IMR-90 (cell line): Measurements from ENCODE around the gene RHOU. TPM values are rescaled to one million over a fixed set of nuclear protein-coding genes. Genes with fewer than 3 reads are reported as not detected.
A peak's percentile ranks its signal among the peaks of the same experiment; 100 is the strongest.

Experiments used
- ATAC-seq: fragments of 200-7000 bp; cut with Tn5 transposase; 2 replicates; pipeline ENCODE4 v1.9.1; 2020; ENCODE audit warnings: low read depth, mild to moderate bottlenecking, moderate library complexity
- BruUV-seq: library from RNA; stranded (reverse); fragments of 400-500 nt; replicated peaks from 2 replicates; lab custom pipeline; 2021; lab: Mats Ljungman, UMichigan
- CTCF ChIA-PET: fragments of 300-600 bp; formaldehyde crosslinking; extraction: SDS; loops from one replicate; lab custom pipeline; 2021; ENCODE audit warnings: antibody characterized with exemption; lab: Yijun Ruan, JAX
- POLR2A ChIA-PET: fragments of 300-600 bp; sonication (Branson Sonifier 250); formaldehyde crosslinking; loops from one replicate; lab custom pipeline; 2022; ENCODE audit warnings: antibody characterized with exemption; ENCODE audit not compliant: unreplicated experiment; lab: Charles Lee
- DNase-seq: peaks from one replicate; pipeline ENCODE4 v3.0.0; 2013
- H2AFZ ChIP-seq: replicated peaks from 2 replicates; pipeline ENCODE3; 2013; ENCODE audit warnings: low read length, mild to moderate bottlenecking; ENCODE audit not compliant: poor library complexity
- H2AK5ac ChIP-seq: 2 replicates; pipeline ENCODE4 v1.6.1; 2013; ENCODE audit warnings: low read depth, low read length, inconsistent platforms
- H2AK9ac ChIP-seq: replicated peaks from 2 replicates; pipeline ENCODE3; 2013; ENCODE audit warnings: mild to moderate bottlenecking, low read depth, low read length, moderate library complexity; ENCODE audit not compliant: poor library complexity
- H2BK120ac ChIP-seq: 2 replicates; pipeline ENCODE4 v1.6.1; 2013; ENCODE audit warnings: low read depth, low read length, inconsistent platforms
- H2BK15ac ChIP-seq: 3 replicates; pipeline ENCODE4 v1.6.1; 2013; ENCODE audit warnings: low read depth, low read length, inconsistent platforms
- H2BK20ac ChIP-seq: 2 replicates; pipeline ENCODE4 v1.6.1; 2013; ENCODE audit warnings: low read depth, mild to moderate bottlenecking, inconsistent platforms, low read length, moderate library complexity
- H2BK5ac ChIP-seq: 2 replicates; pipeline ENCODE4 v1.6.1; 2013; ENCODE audit warnings: mild to moderate bottlenecking, low read depth, low read length, inconsistent platforms; ENCODE audit not compliant: poor library complexity, severe bottlenecking
- H3K14ac ChIP-seq: replicated peaks from 2 replicates; pipeline ENCODE4 v1.6.1; 2013; ENCODE audit warnings: low read depth, low read length, inconsistent platforms
- H3K18ac ChIP-seq: 2 replicates; pipeline ENCODE4 v1.6.1; 2013; ENCODE audit warnings: low read depth, low read length, control low read depth
- H3K23ac ChIP-seq: 2 replicates; pipeline ENCODE4 v1.6.1; 2013; ENCODE audit warnings: low read depth, low read length, inconsistent platforms
- H3K27ac ChIP-seq: 2 replicates; pipeline ENCODE4 v1.5.1; 2013; ENCODE audit warnings: mild to moderate bottlenecking, control low read depth, low read length; ENCODE audit not compliant: insufficient read depth
- H3K27me3 ChIP-seq: 2 replicates; pipeline ENCODE4 v1.6.1; 2013; ENCODE audit warnings: low read length; ENCODE audit not compliant: control insufficient read depth, insufficient read depth
- H3K36me3 ChIP-seq: 2 replicates; pipeline ENCODE4 v1.6.1; 2013; ENCODE audit warnings: low read length, mixed read lengths; ENCODE audit not compliant: control insufficient read depth, insufficient read depth
- H3K4ac ChIP-seq: 2 replicates; pipeline ENCODE4 v1.6.1; 2013; ENCODE audit warnings: low read depth, low read length, inconsistent platforms
- H3K4me1 ChIP-seq: 2 replicates; pipeline ENCODE4 v1.6.1; 2013; ENCODE audit warnings: low read length, mixed read lengths; ENCODE audit not compliant: control insufficient read depth, insufficient read depth
- H3K4me2 ChIP-seq: 2 replicates; pipeline ENCODE4 v1.6.1; 2013; ENCODE audit warnings: low read depth, mild to moderate bottlenecking, control low read depth, low read length, moderate library complexity
- H3K4me3 ChIP-seq: 2 replicates; pipeline ENCODE4 v1.5.1; 2013; ENCODE audit warnings: low read depth, mild to moderate bottlenecking, control low read depth, low read length, moderate library complexity; ENCODE audit not compliant: insufficient read depth
- H3K56ac ChIP-seq: 2 replicates; pipeline ENCODE4 v1.6.1; 2013; ENCODE audit warnings: low read length, inconsistent platforms; ENCODE audit not compliant: insufficient read depth; ENCODE audit errors: extremely low read depth
- H3K79me1 ChIP-seq, 2 experiments: 2 replicates each; pipeline ENCODE4 v1.6.1; 2013; ENCODE audit warnings: low read length in 2 of 2, inconsistent platforms in 1 of 2, low read depth in 1 of 2
- H3K9ac ChIP-seq: 2 replicates; pipeline ENCODE4 v1.6.1; 2013; ENCODE audit warnings: low read depth, low read length, control low read depth
- H3K9me1 ChIP-seq: 2 replicates; pipeline ENCODE4 v1.6.1; 2013; ENCODE audit warnings: low read length, inconsistent platforms; ENCODE audit not compliant: insufficient read depth
- H3K9me3 ChIP-seq: 2 replicates; pipeline ENCODE4 v1.6.1; 2013; ENCODE audit warnings: low read length; ENCODE audit not compliant: control insufficient read depth, insufficient read depth
- H4K20me1 ChIP-seq: 2 replicates; pipeline ENCODE4 v1.6.1; 2013; ENCODE audit warnings: low read length, inconsistent platforms; ENCODE audit not compliant: insufficient read depth
- H4K5ac ChIP-seq: 2 replicates; pipeline ENCODE4 v1.6.1; 2013; ENCODE audit warnings: mild to moderate bottlenecking, low read depth, low read length, control low read depth
- H4K8ac ChIP-seq, 2 experiments: 2 replicates each; pipeline ENCODE4 v1.6.1; 2013; ENCODE audit warnings: low read depth in 2 of 2, low read length in 2 of 2, control low read depth in 1 of 2, inconsistent platforms in 1 of 2
- H4K91ac ChIP-seq: 2 replicates; pipeline ENCODE4 v1.6.1; 2013; ENCODE audit warnings: low read depth, low read length, inconsistent platforms; ENCODE audit not compliant: insufficient read depth
- BHLHE40 ChIP-seq: fragments of 150-350 bp; IDR thresholded peaks from 2 replicates; pipeline ENCODE4 v1.6.1; 2016; ENCODE audit warnings: mild to moderate bottlenecking, low read depth, low read length
- CEBPB ChIP-seq: IDR thresholded peaks from 2 replicates; pipeline ENCODE4 v1.6.1; 2012; ENCODE audit warnings: low read depth, low read length, improper control_type of control experiment
- CHD1 ChIP-seq: IDR thresholded peaks from 2 replicates; pipeline ENCODE4 v1.6.1; 2012; ENCODE audit warnings: low read depth, low read length, improper control_type of control experiment
- FOS ChIP-seq: fragments of 150-350 bp; IDR thresholded peaks from 2 replicates; pipeline ENCODE4 v1.6.1; 2016; ENCODE audit warnings: low read depth, low read length
- MAFK ChIP-seq: IDR thresholded peaks from 2 replicates; pipeline ENCODE4 v1.6.1; 2012; ENCODE audit warnings: low read depth, low read length, improper control_type of control experiment
- MAZ ChIP-seq: IDR thresholded peaks from 2 replicates; pipeline ENCODE4 v1.6.1; 2012; ENCODE audit warnings: low read depth, mild to moderate bottlenecking, low read length, improper control_type of control experiment, moderate library complexity, borderline replicate concordance
- MXI1 ChIP-seq: IDR thresholded peaks from 2 replicates; pipeline ENCODE4 v1.6.1; 2012; ENCODE audit warnings: low read depth, mild to moderate bottlenecking, low read length, moderate library complexity, borderline replicate concordance
- NFE2L2 ChIP-seq: fragments of 150-350 bp; IDR thresholded peaks from 2 replicates; pipeline ENCODE4 v1.6.1; 2016; ENCODE audit warnings: low read depth, mild to moderate bottlenecking, low read length
- POLR2A ChIP-seq: IDR thresholded peaks from 2 replicates; pipeline ENCODE4 v1.6.1; 2012; ENCODE audit warnings: mild to moderate bottlenecking, low read depth, low read length
- RAD21 ChIP-seq: IDR thresholded peaks from 2 replicates; pipeline ENCODE4 v1.6.1; 2012; ENCODE audit warnings: low read length, improper control_type of control experiment
- RFX5 ChIP-seq: IDR thresholded peaks from 2 replicates; pipeline ENCODE4 v1.8.0; 2012; ENCODE audit warnings: low read depth, mild to moderate bottlenecking, low read length, moderate library complexity
- SMC3 ChIP-seq: fragments of 150-350 bp; IDR thresholded peaks from 2 replicates; pipeline ENCODE4 v1.6.1; 2016; ENCODE audit warnings: low read depth, mild to moderate bottlenecking, antibody characterized with exemption, low read length, moderate library complexity
- WGBS, 2 experiments: methylation state at CpG; one replicate each; pipeline versions ENCODE4 v1.1.5 to v1.1.7; 2013; ENCODE audit warnings: missing lambda C conversion rate in 2 of 2; ENCODE audit not compliant: insufficient read length in 1 of 2; ENCODE audit errors: extremely low coverage in 2 of 2; 5-methylcytosine and 5-hydroxymethylcytosine counted together
- dilution Hi-C: fragments of 300-500 bp; cut with HindIII; formaldehyde crosslinking; loops from one replicate; pipeline ENCODE4 v1.14.3; 2018; ENCODE audit warnings: low sequenced_read_pairs; ENCODE audit not compliant: unreplicated experiment
- in situ Hi-C: fragments of 300-500 bp; cut with MboI; formaldehyde crosslinking; loops from 3 replicates; pipeline ENCODE4 v1.14.3; 2019; ENCODE audit warnings: low sequenced_read_pairs, inconsistent platforms, mixed read lengths
- intact Hi-C: fragments of 100-400 bp; cut with micrococcal nuclease; formaldehyde crosslinking; loops from 2 replicates; pipeline ENCODE4 v1.10.0; 2022
- polyA plus RNA-seq, 3 experiments: library from polyadenylated mRNA; depleted of rRNA; stranded (reverse); fragments of >200 nt; gene quantifications; 2 replicates each; pipeline ENCODE4 v1.2.3, GENCODE V29; 2012; ENCODE audit warnings: low replicate concordance in 1 of 3
- total RNA-seq: library from RNA; depleted of rRNA; stranded (reverse); fragments of >200 nt; gene quantifications from 2 replicates; pipeline ENCODE4 v1.2.3, GENCODE V29; 2012
- TF ChIP-seq, protein P1 (sequence below): fragments of 150-350 bp; IDR thresholded peaks from 2 replicates; pipeline ENCODE4 v1.6.1; 2017; ENCODE audit warnings: mild to moderate bottlenecking, antibody characterized with exemption, low read length, low read depth
- TF ChIP-seq, protein P2 (sequence below): fragments of 150-350 bp; IDR thresholded peaks from 2 replicates; pipeline ENCODE4 v1.6.1; 2016; ENCODE audit warnings: low read depth, mild to moderate bottlenecking, low read length, moderate library complexity, borderline replicate concordance

Gene RHOU
- total and polyA plus RNA-seq, 2 of the 4 experiments (the other 2 are of a cell fraction) = 0.44 to 0.72 TPM

DNA sequence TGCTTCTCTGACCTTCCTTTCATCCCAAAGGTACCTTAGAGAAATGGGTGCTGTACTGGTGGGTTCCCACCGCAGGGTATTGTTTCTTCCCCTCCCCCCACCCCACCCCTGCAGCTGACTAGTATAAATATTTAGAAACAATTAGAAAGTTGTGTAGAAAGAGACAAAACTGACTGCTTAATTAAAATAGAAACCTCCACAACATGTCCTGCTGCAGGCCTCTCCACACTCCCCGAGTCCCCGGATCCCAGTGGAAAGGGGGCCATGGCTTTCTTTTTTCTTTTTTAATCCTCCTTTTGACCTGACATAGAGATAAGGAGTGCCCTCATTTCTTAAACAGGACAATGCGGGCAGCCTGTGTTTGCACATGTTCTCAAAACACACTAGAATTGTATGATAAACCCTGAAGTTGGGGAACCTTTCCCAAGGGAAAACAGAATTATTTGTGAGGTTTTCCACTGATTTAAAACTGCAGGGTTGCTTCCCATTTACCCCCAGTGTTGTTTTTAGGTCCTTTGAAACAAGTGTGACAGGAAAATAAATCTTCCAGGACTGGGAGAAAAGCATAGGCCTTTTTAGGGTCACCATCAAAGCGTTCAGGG is 1.7 kb downstream of the RHOU start:
- H3K4me1 ChIP-seq = no peaks in the 10 kb centered on the region; the same call in 1 of the 2 replicates
- no peak overlapping the region for H4K5ac ChIP-seq
- ChIA-PET CTCF (interaction anchor here (1.2 kb wide), 1 partner anchor 490 kb away, joined by 4 read pairs; no protein-coding TSS in a partner anchor), POLR2A (no interaction called here)
- ATAC-seq (no peak), DNase-seq (no peak)
- H2BK5ac ChIP-seq = no peak overlapping the region
- no peaks in the 10 kb centered on the region for H3K9me3 ChIP-seq
- TF ChIP-seq, protein P1, sequence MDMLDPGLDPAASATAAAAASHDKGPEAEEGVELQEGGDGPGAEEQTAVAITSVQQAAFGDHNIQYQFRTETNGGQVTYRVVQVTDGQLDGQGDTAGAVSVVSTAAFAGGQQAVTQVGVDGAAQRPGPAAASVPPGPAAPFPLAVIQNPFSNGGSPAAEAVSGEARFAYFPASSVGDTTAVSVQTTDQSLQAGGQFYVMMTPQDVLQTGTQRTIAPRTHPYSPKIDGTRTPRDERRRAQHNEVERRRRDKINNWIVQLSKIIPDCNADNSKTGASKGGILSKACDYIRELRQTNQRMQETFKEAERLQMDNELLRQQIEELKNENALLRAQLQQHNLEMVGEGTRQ = no peak
- TF ChIP-seq NFE2L2 (no peak), CHD1 (no peak), POLR2A (no peak), RFX5 (no peak), BHLHE40 (no peak), CEBPB (no peak), MAZ (no peak), MXI1 (no peak), MAFK (no peak), FOS (no peak), RAD21 (no peak), SMC3 (no peak)
- TF ChIP-seq, protein P2, sequence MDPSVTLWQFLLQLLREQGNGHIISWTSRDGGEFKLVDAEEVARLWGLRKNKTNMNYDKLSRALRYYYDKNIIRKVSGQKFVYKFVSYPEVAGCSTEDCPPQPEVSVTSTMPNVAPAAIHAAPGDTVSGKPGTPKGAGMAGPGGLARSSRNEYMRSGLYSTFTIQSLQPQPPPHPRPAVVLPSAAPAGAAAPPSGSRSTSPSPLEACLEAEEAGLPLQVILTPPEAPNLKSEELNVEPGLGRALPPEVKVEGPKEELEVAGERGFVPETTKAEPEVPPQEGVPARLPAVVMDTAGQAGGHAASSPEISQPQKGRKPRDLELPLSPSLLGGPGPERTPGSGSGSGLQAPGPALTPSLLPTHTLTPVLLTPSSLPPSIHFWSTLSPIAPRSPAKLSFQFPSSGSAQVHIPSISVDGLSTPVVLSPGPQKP = no peak
- no peak overlapping the region for H3K23ac ChIP-seq
- intact Hi-C loops (loop anchor here (5.0 to 10.0 kb wide), 2 partner anchors 225 to 518 kb away; no protein-coding TSS in a partner anchor), dilution Hi-C loops (no loop called here), in situ Hi-C loops (loop anchor here (10.0 kb wide), 1 partner anchor 498 kb away; no protein-coding TSS in a partner anchor)
- peak overlapping the region; percentile 62; the same call in 1 of the 2 replicates for H3K4me3 ChIP-seq
- H3K27ac ChIP-seq = no peak overlapping the region
- peaks cover 13% of the 10 kb centered on the region for H3K27me3 ChIP-seq
- peak overlapping the region; percentile 65; the same call in 1 of the 2 replicates for H3K9ac ChIP-seq
- no peak overlapping the region for H2AK9ac ChIP-seq
- BruUV-seq = no TSS peak
- no peak overlapping the region for H2BK15ac ChIP-seq
- no peak overlapping the region for H3K4ac ChIP-seq
- H3K18ac ChIP-seq = no peak overlapping the region
- H2AK5ac ChIP-seq = no peak overlapping the region
- H4K20me1 ChIP-seq = no peaks in the 10 kb centered on the region
- no peak overlapping the region for H2AFZ ChIP-seq
- peaks cover 23% of the 10 kb centered on the region for H3K36me3 ChIP-seq
- WGBS, 2 experiments = no CpG with 5 or more reads among the region's 5 CpGs
- no peak overlapping the region for H4K91ac ChIP-seq
- H3K4me2 ChIP-seq = peak overlapping the region; percentile 55; the same call in 1 of the 2 replicates
- no peak overlapping the region for H3K14ac ChIP-seq
- no peaks in the 10 kb centered on the region for H3K9me1 ChIP-seq
- no peak overlapping the region for H3K56ac ChIP-seq
- no peak overlapping the region for H2BK20ac ChIP-seq
- H3K79me1 ChIP-seq = no peaks in the 10 kb centered on the region
- no peak overlapping the region for H4K8ac ChIP-seq
- no peak overlapping the region for H2BK120ac ChIP-seq
